Testis (tissue), 3 donors: Measurements from ENCODE around the gene ITCH. TPM values are rescaled to one million over a fixed set of nuclear protein-coding genes. Genes with fewer than 3 reads are reported as not detected.

Experiments
- DNase-seq: peaks from one replicate; pipeline ENCODE4 v3.0.0-alpha.2; 2019
- H3K27ac ChIP-seq, 2 donors: fragments of 200-600 bp; sonication (generic); one replicate each; pipeline ENCODE4 v1.5.1; 2019
- H3K27me3 ChIP-seq: fragments of 200-600 bp; sonication (generic); one replicate; pipeline ENCODE4 v1.5.1; 2019
- H3K36me3 ChIP-seq: fragments of 200-600 bp; sonication (generic); one replicate; pipeline ENCODE4 v1.5.1; 2017; ENCODE audit warnings: low read depth; ENCODE audit errors: missing control alignments
- H3K4me1 ChIP-seq: fragments of 200-600 bp; sonication (generic); one replicate; pipeline ENCODE4 v1.5.1; 2019
- H3K4me3 ChIP-seq, 2 donors: fragments of 200-600 bp; sonication (generic); one replicate each; pipeline ENCODE4 v1.5.1; 2017 to 2019
- H3K9me3 ChIP-seq: fragments of 200-600 bp; sonication (generic); one replicate; pipeline ENCODE4 v1.5.1; 2017
- CTCF ChIP-seq, 3 experiments: fragments of 450-650 bp in 2 of 3; fragments of 200-600 bp in 1 of 3; sonication (generic) in 1 of 3; IDR thresholded peaks; one replicate each; pipeline ENCODE4 v1.5.1; 2016 to 2019; ENCODE audit warnings: antibody characterized with exemption in 3 of 3, mild to moderate bottlenecking in 2 of 3, moderate library complexity in 1 of 3
- POLR2A ChIP-seq: fragments of 450-650 bp; IDR thresholded peaks from one replicate; pipeline ENCODE4 v1.6.1; 2017; ENCODE audit warnings: antibody characterized with exemption, mild to moderate bottlenecking, moderate library complexity
- WGBS, 2 donors: methylation state at CpG; one replicate each; pipeline ENCODE4 v1.1.5; 2018; 5-methylcytosine and 5-hydroxymethylcytosine counted together
- intact Hi-C: fragments of 100-400 bp; cut with DNase I; formaldehyde crosslinking; loops from one replicate; pipeline ENCODE4 v1.15.1; 2023; ENCODE audit warnings: low total_unique reads
- polyA plus RNA-seq: library from polyadenylated mRNA; stranded (reverse); fragments of 350-450 nt; fragmentation: Illumina TruSeq; extraction: RNeasy Lipid Tissue Mini Kit (QIAGEN cat#74804); gene quantifications from one replicate; pipeline ENCODE4 v1.2.3, GENCODE V29; 2014; ENCODE audit warnings: low read depth, low replicate concordance; ENCODE audit not compliant: insufficient read depth
- total RNA-seq, 2 donors: library from RNA; depleted of rRNA; stranded (reverse); fragments of >200 nt; gene quantifications; one replicate each; pipeline ENCODE4 v1.2.3, GENCODE V29; 2016

Gene ITCH
- total and polyA plus RNA-seq, 3 donors from 2014 or later = 75.4 to 107 (median 88.1) TPM

GRCh38 chr20:34522969-34523871 is 160.1 kb downstream of the ITCH start:
- DNase-seq = peak; percentile 68
- Histone ChIP-seq H3K36me3 (no peaks in the 10 kb centered on the region), H3K27me3 (no peaks in the 10 kb centered on the region), H3K4me1 (peaks cover 27% of the 10 kb centered on the region), H3K9me3 (no peaks in the 10 kb centered on the region), H3K4me3 (no peak overlapping the region), H3K27ac (peak overlapping the region in 1 of 2 donors; percentile 50)
- TF ChIP-seq POLR2A (no peak), CTCF (IDR thresholded peaks at IDR 0.05) (peak; percentile 20 to 41 (median 25))
- 54 to 58% methylated on average over 17 of the region's 17 CpGs for WGBS, 2 donors
- intact Hi-C loops = no loop called here

GRCh38 chr20:34524426-34524825 is 161.4 kb downstream of the ITCH start:
- no peak for DNase-seq
- Histone ChIP-seq H3K27ac (no peak overlapping the region), H3K9me3 (no peaks in the 10 kb centered on the region), H3K4me1 (peaks cover 33% of the 10 kb centered on the region), H3K4me3 (no peak overlapping the region), H3K27me3 (no peaks in the 10 kb centered on the region), H3K36me3 (no peaks in the 10 kb centered on the region)
- TF ChIP-seq POLR2A (no peak), CTCF (IDR thresholded peaks at IDR 0.05) (no peak)
- 86 to 89% methylated on average over 11 of the region's 11 CpGs for WGBS, 2 donors
- intact Hi-C loops = no loop called here

- no peaks in the 10 kb centered on the region for H3K9me3 ChIP-seq
- DNase-seq = no peak
- H3K36me3 ChIP-seq = no peaks in the 10 kb centered on the region
- H3K4me3 ChIP-seq = no peak overlapping the region
- 85 to 96% methylated on average over 7 of the region's 7 CpGs for WGBS, 2 donors
- peaks cover 42% of the 10 kb centered on the region for H3K4me1 ChIP-seq
- TF ChIP-seq CTCF (IDR thresholded peaks at IDR 0.05) = no peak
- no peak for TF ChIP-seq POLR2A
- H3K27ac ChIP-seq = peak overlapping the region; percentile 52 to 78
- intact Hi-C loops = no loop called here
- no peaks in the 10 kb centered on the region for H3K27me3 ChIP-seq
Observed at GRCh38 chr20:34525342-34525708, 162.3 kb downstream of the ITCH start.

GRCh38 chr20:34525709-34526416 is 162.8 kb downstream of the ITCH start:
- TF ChIP-seq CTCF (IDR thresholded peaks at IDR 0.05) = no peak
- no peak for TF ChIP-seq POLR2A
- 31 to 34% methylated on average over 8 to 14 of the region's 14 CpGs for WGBS, 2 donors
- intact Hi-C loops = no loop called here

More at GRCh38 chr20:34525709-34526416, 162.8 kb downstream of the ITCH start:
- Histone ChIP-seq H3K27ac (peak overlapping the region; percentile 52 to 78), H3K36me3 (no peaks in the 10 kb centered on the region), H3K4me3 (no peak overlapping the region), H3K4me1 (peaks cover 48% of the 10 kb centered on the region), H3K9me3 (no peaks in the 10 kb centered on the region), H3K27me3 (no peaks in the 10 kb centered on the region)
- peak; percentile 87 for DNase-seq
